HEK293 (cell line): Measurements from ENCODE around the gene MPZL2.

Experiments used
- AEBP2 ChIP-seq: fragments of 450-650 bp; formaldehyde crosslinking; IDR thresholded peaks from 2 replicates; pipeline ENCODE4 v1.5.1; 2016; ENCODE audit warnings: missing biosample characterization, missing genetic modification characterization, borderline replicate concordance
- CTCF ChIP-seq: fragments of 450-650 bp; formaldehyde crosslinking; IDR thresholded peaks from 2 replicates; pipeline ENCODE4 v1.5.1; 2016; ENCODE audit warnings: missing biosample characterization, missing genetic modification characterization
- FEZF1 ChIP-seq: fragments of 450-650 bp; formaldehyde crosslinking; IDR thresholded peaks from 2 replicates; pipeline ENCODE4 v1.5.1; 2016; ENCODE audit warnings: missing biosample characterization, missing genetic modification characterization
- PATZ1 ChIP-seq: fragments of 450-650 bp; formaldehyde crosslinking; IDR thresholded peaks from 2 replicates; pipeline ENCODE4 v1.5.1; 2016; ENCODE audit warnings: missing biosample characterization, missing genetic modification characterization
- ZNF350 ChIP-seq: fragments of 450-650 bp; formaldehyde crosslinking; IDR thresholded peaks from 2 replicates; pipeline ENCODE4 v1.5.0; 2017; ENCODE audit warnings: missing biosample characterization, mild to moderate bottlenecking, missing genetic modification characterization

- TF ChIP-seq CTCF (no peak), AEBP2 (tag by site-specific recombination) (no peak), ZNF350 (tag by site-specific recombination) (no peak), FEZF1 (tag by site-specific recombination) (no peak), PATZ1 (no peak)
Observed at GRCh38 chr11:118290923-118291322, 26.8 kb upstream of the MPZL2 start.
